Fibroblast of lung (primary cell): ENCODE data around the gene TMEM98. TPM values are rescaled to one million over a fixed set of nuclear protein-coding genes. Genes with fewer than 3 reads are reported as not detected.

Source experiments
- DNase-seq, 2 donors: peaks; one replicate each; pipeline versions ENCODE4 v3.0.0 to v3.0.0-alpha.2; 2010; ENCODE audit warnings: low read depth in 2 of 2
- H2AFZ ChIP-seq: 2 replicates; pipeline ENCODE4 v1.5.1; 2012; ENCODE audit warnings: low read length, control low read depth, inconsistent platforms
- H3K27ac ChIP-seq: 2 replicates; pipeline ENCODE4 v1.5.1; 2011; ENCODE audit warnings: low read length, control low read depth; ENCODE audit not compliant: insufficient read depth
- H3K27me3 ChIP-seq: 2 replicates; pipeline ENCODE4 v1.5.1; 2011; ENCODE audit warnings: mild to moderate bottlenecking, low read length; ENCODE audit not compliant: control insufficient read depth, insufficient read depth
- H3K36me3 ChIP-seq: 2 replicates; pipeline ENCODE4 v1.5.1; 2011; ENCODE audit warnings: low read length; ENCODE audit not compliant: control insufficient read depth, insufficient read depth
- H3K4me1 ChIP-seq: 2 replicates; pipeline ENCODE4 v1.5.1; 2011; ENCODE audit warnings: low read length; ENCODE audit not compliant: control insufficient read depth, insufficient read depth; ENCODE audit errors: extremely low read depth
- H3K4me2 ChIP-seq: 2 replicates; pipeline ENCODE4 v1.5.1; 2011; ENCODE audit warnings: low read length, control low read depth; ENCODE audit not compliant: insufficient read depth; ENCODE audit errors: extremely low read depth
- H3K4me3 ChIP-seq, 4 experiments: fragments of 200-600 bp in 1 of 4; sonication (generic) in 1 of 4; replicated peaks in 1 of 4; 2 replicates each; pipeline ENCODE4 v1.5.1; 2011 to 2016; ENCODE audit warnings: low read length in 4 of 4, low read depth in 3 of 4, mild to moderate bottlenecking in 3 of 4, control low read depth in 2 of 4, inconsistent platforms in 1 of 4, mixed read lengths in 1 of 4; ENCODE audit not compliant: insufficient read depth in 1 of 4; ENCODE audit errors: control extremely low read depth in 1 of 4
- H3K79me2 ChIP-seq: 2 replicates; pipeline ENCODE4 v1.5.1; 2012; ENCODE audit warnings: mild to moderate bottlenecking, low read length, inconsistent platforms; ENCODE audit not compliant: control insufficient read depth, insufficient read depth
- H3K9ac ChIP-seq: 2 replicates; pipeline ENCODE4 v1.5.1; 2011; ENCODE audit warnings: mild to moderate bottlenecking, low read length, control low read depth; ENCODE audit not compliant: insufficient read depth
- H3K9me3 ChIP-seq: 2 replicates; pipeline ENCODE4 v1.5.1; 2012; ENCODE audit warnings: low read depth, low read length; ENCODE audit not compliant: control insufficient read depth, insufficient read depth
- H4K20me1 ChIP-seq: 2 replicates; pipeline ENCODE4 v1.5.1; 2011; ENCODE audit warnings: low read length; ENCODE audit not compliant: control insufficient read depth, insufficient read depth; ENCODE audit errors: extremely low read depth
- CTCF ChIP-seq, 2 donors: IDR thresholded peaks in 1 of 2; conservative IDR thresholded peaks in 1 of 2; 1 replicate in 1 of 2; 2 replicates in 1 of 2; pipeline ENCODE4 v1.5.1; 2011 to 2012; ENCODE audit warnings: low read length in 2 of 2, control low read depth in 1 of 2, inconsistent platforms in 1 of 2, low read depth in 1 of 2, mild to moderate bottlenecking in 1 of 2
- EZH2 ChIP-seq: IDR thresholded peaks from 2 replicates; pipeline ENCODE4 v1.5.1; 2012; ENCODE audit warnings: low read length, control low read depth, mild to moderate bottlenecking; ENCODE audit errors: missing control alignments
- polyA plus RNA-seq, 2 donors: library from polyadenylated mRNA; depleted of rRNA in 1 of 2; stranded (reverse) in 1 of 2; unstranded in 1 of 2; fragments of >200 nt; gene quantifications; 2 replicates each; pipeline ENCODE4 v1.2.1, GENCODE V29; 2011 to 2012; ENCODE audit warnings: missing spikeins in 1 of 2
- total RNA-seq: library from RNA; depleted of rRNA; stranded (reverse); fragments of >200 nt; gene quantifications from 2 replicates; pipeline ENCODE4 v1.2.1, GENCODE V29; 2014

TMEM98 gene
- total and polyA plus RNA-seq, 2 donors (not counting 1 experiment from before 2014, with no cell fraction given) = 153 to 220 TPM

GRCh38 chr17:32927201-32927723, 691 bp upstream of the TMEM98 start:
- H3K4me3 ChIP-seq = peak overlapping the region; percentile 37 to 61 (median 48)
- peak overlapping the region; percentile 85 for H3K4me2 ChIP-seq
- H3K36me3 ChIP-seq = peaks cover 2% of the 10 kb centered on the region
- H3K27me3 ChIP-seq = no peaks in the 10 kb centered on the region
- no peaks in the 10 kb centered on the region for H3K9me3 ChIP-seq
- H3K27ac ChIP-seq = no peak overlapping the region
- H3K4me1 ChIP-seq = peaks cover 7% of the 10 kb centered on the region
- TF ChIP-seq EZH2 (no peak), CTCF (conservative IDR thresholded peaks at IDR 0.05 in 1 of 2, IDR thresholded peaks at IDR 0.05 in 1 of 2; ENCODE audit: low read depth in 1 of 2, low read length in 2 of 2) (no peak)
- DNase-seq = no peak
- H3K79me2 ChIP-seq = peaks cover 2% of the 10 kb centered on the region
- peak overlapping the region; percentile 75 for H3K9ac ChIP-seq
- H2AFZ ChIP-seq = peak overlapping the region; percentile 96
- no peaks in the 10 kb centered on the region for H4K20me1 ChIP-seq

- DNase-seq = peak; percentile 25 to 40
- Histone ChIP-seq H3K4me3 (peak overlapping the region; percentile 76 to 94 (median 85)), H3K4me2 (peak overlapping the region; percentile 95), H2AFZ (peak overlapping the region; percentile 90), H3K36me3 (peaks cover 5% of the 10 kb centered on the region), H3K4me1 (peaks cover 7% of the 10 kb centered on the region), H3K79me2 (peaks cover 2% of the 10 kb centered on the region), H3K9me3 (no peaks in the 10 kb centered on the region), H3K27me3 (no peaks in the 10 kb centered on the region), H3K9ac (peak overlapping the region; percentile 75), H3K27ac (peak overlapping the region; percentile 62), H4K20me1 (no peaks in the 10 kb centered on the region)
- TF ChIP-seq CTCF (conservative IDR thresholded peaks at IDR 0.05 in 1 of 2, IDR thresholded peaks at IDR 0.05 in 1 of 2; ENCODE audit: low read depth in 1 of 2, low read length in 2 of 2) (no peak), EZH2 (no peak)
These were observed 908 bp downstream of the TMEM98 start for GRCh38 chr17:32928586-32929535.

- Histone ChIP-seq H3K9me3 (no peaks in the 10 kb centered on the region), H3K4me1 (peaks cover 7% of the 10 kb centered on the region), H3K27me3 (no peaks in the 10 kb centered on the region), H3K36me3 (peaks cover 5% of the 10 kb centered on the region), H2AFZ (no peak overlapping the region), H3K79me2 (peaks cover 2% of the 10 kb centered on the region), H4K20me1 (no peaks in the 10 kb centered on the region), H3K9ac (no peak overlapping the region), H3K27ac (no peak overlapping the region), H3K4me3 (peak overlapping the region in 2 of 4 experiments; percentile 86 to 94), H3K4me2 (peak overlapping the region; percentile 95)
- no peak for TF ChIP-seq CTCF (conservative IDR thresholded peaks at IDR 0.05 in 1 of 2, IDR thresholded peaks at IDR 0.05 in 1 of 2; ENCODE audit: low read depth in 1 of 2, low read length in 2 of 2)
- no peak for TF ChIP-seq EZH2
- no peak for DNase-seq
These were observed 1.6 kb downstream of the TMEM98 start for GRCh38 chr17:32929588-32929987.
